AG04450 (cell line): ENCODE data around the gene RAB8A. TPM values are rescaled to one million over a fixed set of nuclear protein-coding genes. Genes with fewer than 3 reads are reported as not detected.
A peak's percentile ranks its signal among the peaks of the same experiment; 100 is the strongest.

ENCODE experiments used
- CTCF ChIA-PET: fragments of 300-600, 350-600 bp; formaldehyde crosslinking; extraction: SDS; loops from one replicate; lab custom pipeline; 2022; ENCODE audit warnings: antibody characterized with exemption, inconsistent platforms; lab: Charles Lee
- POLR2A ChIA-PET: fragments of 350-600 bp; formaldehyde crosslinking; extraction: SDS; loops from one replicate; lab custom pipeline; 2021; ENCODE audit warnings: antibody characterized with exemption, inconsistent platforms; lab: Yijun Ruan, JAX
- DNase-seq: peaks from one replicate; pipeline ENCODE4 v3.0.0-alpha.2; 2011; ENCODE audit warnings: low read depth, low spot score
- H3K27ac ChIP-seq: one replicate; pipeline ENCODE4 v1.5.1; 2012; ENCODE audit warnings: low read depth, low read length, control low read depth
- H3K27me3 ChIP-seq: one replicate; pipeline ENCODE4 v1.6.0; 2012; ENCODE audit warnings: low read length; ENCODE audit not compliant: control insufficient read depth, insufficient read depth
- H3K4me3 ChIP-seq: 2 replicates; pipeline ENCODE4 v1.5.1; 2011; ENCODE audit warnings: mild to moderate bottlenecking, low read depth, low read length, control low read depth
- H3K9me3 ChIP-seq: 2 replicates; pipeline ENCODE4 v1.5.1; 2012; ENCODE audit warnings: low read length; ENCODE audit not compliant: control insufficient read depth, insufficient read depth
- polyA plus RNA-seq: library from polyadenylated mRNA; depleted of rRNA; stranded (reverse); fragments of >200 nt; gene quantifications from 2 replicates; pipeline ENCODE4 v1.2.3, GENCODE V29; 2011
- TF ChIP-seq, protein P1 (sequence below): IDR thresholded peaks from 2 replicates; pipeline ENCODE4 v1.5.1; 2011; ENCODE audit warnings: low read depth, low read length, control low read depth, inconsistent platforms

RAB8A gene
- polyA plus RNA-seq, 1 experiment: 109 TPM

DNA sequence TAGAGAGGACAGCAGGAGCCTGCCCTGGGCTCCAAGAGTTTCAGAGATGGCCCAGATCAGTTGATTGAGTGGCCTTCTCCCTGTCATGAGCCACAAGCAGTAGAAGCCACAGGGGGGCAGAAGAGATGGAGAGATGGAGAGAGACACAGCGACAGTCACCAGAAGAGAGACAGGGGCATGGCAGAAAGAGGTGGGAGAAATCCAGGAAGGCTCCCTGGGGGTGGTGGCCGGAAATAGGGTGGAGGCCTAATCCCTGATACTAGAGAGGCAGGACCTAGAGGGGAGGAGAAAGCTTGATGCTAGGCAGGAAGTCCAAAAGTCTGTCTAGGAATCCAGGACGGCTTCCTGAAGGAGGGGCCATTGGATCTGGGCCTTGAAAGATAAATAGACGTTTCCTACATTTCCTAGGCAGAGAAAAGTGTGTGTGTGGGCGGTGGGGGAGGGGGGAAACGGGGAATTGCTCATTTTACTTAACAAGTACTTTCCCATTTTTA lies 45.0 kb upstream of the RAB8A start:
- Histone ChIP-seq H3K9me3 (peaks cover 11% of the 10 kb centered on the region), H3K4me3 (peak overlapping the region; percentile 90), H3K27ac (peak overlapping the region; percentile 83), H3K27me3 (no peaks in the 10 kb centered on the region)
- CTCF ChIA-PET: interaction anchor here (0.6 to 1.0 kb wide), 2 partner anchors 116 to 181 kb away, joined by 3 to 4 read pairs; no protein-coding TSS in a partner anchor
- TF ChIP-seq, protein P1, sequence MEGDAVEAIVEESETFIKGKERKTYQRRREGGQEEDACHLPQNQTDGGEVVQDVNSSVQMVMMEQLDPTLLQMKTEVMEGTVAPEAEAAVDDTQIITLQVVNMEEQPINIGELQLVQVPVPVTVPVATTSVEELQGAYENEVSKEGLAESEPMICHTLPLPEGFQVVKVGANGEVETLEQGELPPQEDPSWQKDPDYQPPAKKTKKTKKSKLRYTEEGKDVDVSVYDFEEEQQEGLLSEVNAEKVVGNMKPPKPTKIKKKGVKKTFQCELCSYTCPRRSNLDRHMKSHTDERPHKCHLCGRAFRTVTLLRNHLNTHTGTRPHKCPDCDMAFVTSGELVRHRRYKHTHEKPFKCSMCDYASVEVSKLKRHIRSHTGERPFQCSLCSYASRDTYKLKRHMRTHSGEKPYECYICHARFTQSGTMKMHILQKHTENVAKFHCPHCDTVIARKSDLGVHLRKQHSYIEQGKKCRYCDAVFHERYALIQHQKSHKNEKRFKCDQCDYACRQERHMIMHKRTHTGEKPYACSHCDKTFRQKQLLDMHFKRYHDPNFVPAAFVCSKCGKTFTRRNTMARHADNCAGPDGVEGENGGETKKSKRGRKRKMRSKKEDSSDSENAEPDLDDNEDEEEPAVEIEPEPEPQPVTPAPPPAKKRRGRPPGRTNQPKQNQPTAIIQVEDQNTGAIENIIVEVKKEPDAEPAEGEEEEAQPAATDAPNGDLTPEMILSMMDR: peak; percentile 18; the same call in 1 of the 2 replicates
- POLR2A ChIA-PET: interaction anchor here (0.6 to 4.6 kb wide), 8 partner anchors 8 to 975 kb away, joined by 3 to 52 read pairs (median 4); partner anchors contain the start of genes FAM32A and TPM4
- DNase-seq: no peak

GRCh38 chr19:16067205-16067938 lies 44.3 kb upstream of the RAB8A start:
- Histone ChIP-seq H3K27ac (peak overlapping the region; percentile 83), H3K4me3 (peak overlapping the region; percentile 90), H3K9me3 (peaks cover 11% of the 10 kb centered on the region), H3K27me3 (no peaks in the 10 kb centered on the region)
- TF ChIP-seq, protein P1: no peak
- ChIA-PET CTCF (interaction anchor here (1.0 kb wide), 1 partner anchor 115 kb away, joined by 4 read pairs; no protein-coding TSS in a partner anchor), POLR2A (interaction anchor here (0.6 to 4.6 kb wide), 8 partner anchors 9 to 975 kb away, joined by 3 to 52 read pairs (median 4); partner anchors contain the start of genes FAM32A and TPM4)
- peak; percentile 82 for DNase-seq

DNA sequence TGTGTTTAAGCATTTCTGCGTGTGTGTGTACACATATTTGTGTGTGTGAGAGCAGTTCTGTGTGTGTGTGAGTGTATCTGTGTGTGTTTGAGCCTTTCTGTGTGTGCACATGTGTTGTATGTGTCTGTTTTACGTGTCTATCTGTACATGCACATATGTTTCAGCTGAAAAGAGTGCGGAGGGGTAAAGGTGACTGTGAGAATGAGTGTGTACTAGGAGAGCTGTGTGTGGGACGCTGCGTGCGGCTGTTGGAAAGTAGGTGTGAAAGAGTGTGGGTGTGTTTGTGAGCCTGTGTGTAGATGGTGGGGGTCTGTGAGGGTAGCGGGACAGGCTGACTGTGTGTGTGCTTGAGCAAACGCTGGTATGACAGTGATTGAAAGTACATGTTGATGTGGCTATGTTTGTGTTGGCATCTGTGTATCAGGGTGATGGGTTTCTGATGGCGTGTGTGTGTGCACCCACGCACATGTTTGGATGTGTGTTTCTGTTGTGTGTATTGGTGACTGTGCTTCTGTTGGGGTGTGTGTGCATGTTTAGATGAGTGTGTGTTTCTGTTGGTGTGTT lies 42.9 kb upstream of the RAB8A start:
- Histone ChIP-seq H3K27ac (peak overlapping the region; percentile 31), H3K27me3 (no peaks in the 10 kb centered on the region), H3K9me3 (peaks cover 8% of the 10 kb centered on the region; the same call in 1 of the 2 replicates), H3K4me3 (peak overlapping the region; percentile 90)
- POLR2A ChIA-PET: no interaction called here
- DNase-seq: no peak
- TF ChIP-seq, protein P1: no peak
- CTCF ChIA-PET: no interaction called here

GRCh38 chr19:16069813-16070365 lies 41.8 kb upstream of the RAB8A start:
- H3K4me3 ChIP-seq: peak overlapping the region; percentile 90
- no peaks in the 10 kb centered on the region for H3K27me3 ChIP-seq
- CTCF ChIA-PET: interaction anchor here (1.6 kb wide), 1 partner anchor 9 kb away, joined by 3 read pairs; no protein-coding TSS in a partner anchor
- TF ChIP-seq, protein P1: no peak
- H3K9me3 ChIP-seq: peaks cover 8% of the 10 kb centered on the region; the same call in 1 of the 2 replicates
- POLR2A ChIA-PET: interaction anchor here (1.7 kb wide), 1 partner anchor 18 kb away, joined by 5 read pairs; no protein-coding TSS in a partner anchor
- H3K27ac ChIP-seq: no peak overlapping the region
- no peak for DNase-seq
